ENCODE measurements around the gene DEFB131B.
A peak's percentile ranks its signal among the peaks of the same experiment; 100 is the strongest.
"Not testable (repeated sequence)": the region's sequence is repeated elsewhere in the genome, so short reads cannot be mapped to it uniquely, and the experiment has no call there.

DEFB131B gene, protein sequence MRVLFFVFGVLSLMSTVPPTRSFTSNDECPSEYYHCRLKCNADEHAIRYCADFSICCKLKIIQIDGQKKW

GRCh38 chr11:71878059-71878458 is at the start of gene DEFB131B:
DEFB131B (plus strand) TSS chr11:71878453; CDS start chr11:71878453, 0 bp downstream.
- not testable (repeated sequence) for DNase-seq (ENCODE audit: low read depth); H3K4me3 ChIP-seq (ENCODE audit: low read depth, low read length)

DNA sequence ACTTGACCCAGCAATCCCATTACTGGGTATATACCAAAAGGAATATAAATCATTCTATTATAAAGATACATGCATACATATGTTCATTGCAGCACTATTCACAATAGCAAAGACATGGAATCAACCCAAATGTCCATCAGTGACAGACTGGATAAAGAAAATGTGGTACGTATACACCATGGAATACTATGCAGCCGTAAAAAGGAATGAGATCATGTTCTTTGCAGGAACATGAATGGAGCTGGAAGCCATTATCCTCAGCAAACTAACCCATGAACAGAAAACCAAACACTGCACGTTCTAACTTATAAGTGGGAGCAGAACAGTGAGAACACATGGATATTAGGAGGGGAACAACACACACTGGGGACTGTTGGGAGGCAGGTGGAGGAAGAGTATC is 49.0 kb upstream of the DEFB131B start:
- H3K4me3 ChIP-seq (ENCODE audit: low read depth, low read length); DNase-seq (ENCODE audit: low read depth): not testable (repeated sequence)

- DNase-seq (ENCODE audit: low read depth); H3K4me3 ChIP-seq (ENCODE audit: low read depth, low read length): not testable (repeated sequence)
Observed at GRCh38 chr11:71829686-71830085, 48.6 kb upstream of the DEFB131B start.

- not testable (repeated sequence) for H3K4me3 ChIP-seq (ENCODE audit: low read depth, low read length); DNase-seq (ENCODE audit: low read depth)
Observed at GRCh38 chr11:71832811-71833210, 45.4 kb upstream of the DEFB131B start, which contains the start of gene DEFB108B. DEFB108B (plus strand) TSS chr11:71833200; CDS start chr11:71833200, 0 bp downstream.

DNA sequence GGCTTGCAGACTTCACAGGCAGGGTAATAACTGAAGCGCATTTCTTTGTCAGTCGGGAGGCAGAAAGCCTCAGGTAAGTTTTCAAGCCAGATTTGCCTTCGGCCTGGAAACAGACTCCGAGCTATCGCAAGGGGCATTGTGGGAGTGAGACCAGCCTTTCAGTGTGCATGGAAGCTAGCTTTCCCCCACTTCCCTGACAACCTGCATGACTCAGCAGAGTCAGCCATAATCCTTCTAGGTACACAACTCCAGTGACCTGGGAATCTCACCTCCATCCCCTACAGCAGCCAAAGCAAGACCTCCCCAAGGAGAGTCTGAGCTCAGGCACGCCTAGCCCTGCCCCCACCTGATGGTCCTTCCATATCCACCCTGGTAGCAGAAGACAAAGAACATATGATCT is 35.5 kb upstream of the DEFB131B start:
- DNase-seq (ENCODE audit: low read depth); H3K4me3 ChIP-seq (ENCODE audit: low read depth, low read length): not testable (repeated sequence)

- H3K4me3 ChIP-seq (ENCODE audit: low read depth, low read length); DNase-seq (ENCODE audit: low read depth): not testable (repeated sequence)
Observed at GRCh38 chr11:71843355-71843754, 34.9 kb upstream of the DEFB131B start.

GRCh38 chr11:71843858-71844257 is 34.4 kb upstream of the DEFB131B start:
- H3K4me3 ChIP-seq (ENCODE audit: low read depth, low read length) = no peak overlapping the region
- DNase-seq (ENCODE audit: low read depth) = no peak
- TF ChIP-seq CTCF (IDR thresholded peaks at IDR 0.05; ENCODE audit: control insufficient read depth, extremely low read depth, insufficient read depth) = no peak

GRCh38 chr11:71853895-71854294 is 24.4 kb upstream of the DEFB131B start:
- H3K4me3 ChIP-seq (ENCODE audit: low read depth, low read length) = not testable (repeated sequence)

DNA sequence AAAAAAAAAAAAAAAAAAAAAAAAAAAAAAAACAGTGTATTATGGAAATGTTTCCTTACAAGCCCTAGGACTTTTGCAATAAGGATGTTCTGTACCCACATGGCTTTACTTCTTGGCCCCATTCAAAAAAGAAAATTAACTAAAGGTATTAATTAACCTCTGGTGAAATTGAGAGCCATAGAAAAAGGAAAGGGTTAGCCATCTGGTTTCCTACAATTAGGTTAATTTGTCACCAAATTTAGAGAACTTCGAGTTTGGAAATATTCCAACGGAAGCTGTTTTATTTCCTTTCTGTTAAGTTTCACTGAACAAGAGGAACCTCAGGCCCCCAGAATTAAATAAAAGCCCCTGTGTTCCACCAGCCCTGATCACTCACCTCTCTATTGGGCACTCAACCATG is 22.4 kb upstream of the DEFB131B start:
- DNase-seq (ENCODE audit: low read depth) = not testable (repeated sequence)

More at GRCh38 chr11:71853895-71854294, 24.4 kb upstream of the DEFB131B start:
- not testable (repeated sequence) for DNase-seq (ENCODE audit: low read depth)

DNA sequence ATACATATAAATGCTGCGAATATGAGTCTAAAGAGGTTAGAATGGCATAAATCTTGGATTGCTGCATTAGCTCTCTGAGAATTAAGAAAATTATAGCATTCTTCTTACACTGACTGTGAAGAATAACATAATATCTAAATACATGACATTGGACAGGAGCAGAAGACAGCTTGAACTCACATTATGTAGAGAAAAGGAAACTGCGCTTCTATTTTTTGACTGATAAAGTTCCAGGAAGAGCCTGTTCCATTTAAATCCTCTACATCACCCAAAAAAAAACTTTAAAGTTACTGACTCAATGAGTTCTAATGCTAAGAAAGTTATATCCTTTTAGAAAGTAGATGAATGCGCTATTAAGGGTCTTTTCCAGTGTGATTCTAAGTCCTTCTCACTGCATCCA is 17.4 kb upstream of the DEFB131B start:
- DNase-seq (ENCODE audit: low read depth); H3K4me3 ChIP-seq (ENCODE audit: low read depth, low read length): not testable (repeated sequence)

More for the DNA sequence above, 22.4 kb upstream of the DEFB131B start:
- H3K4me3 ChIP-seq (ENCODE audit: low read depth, low read length) = not testable (repeated sequence)

DNA sequence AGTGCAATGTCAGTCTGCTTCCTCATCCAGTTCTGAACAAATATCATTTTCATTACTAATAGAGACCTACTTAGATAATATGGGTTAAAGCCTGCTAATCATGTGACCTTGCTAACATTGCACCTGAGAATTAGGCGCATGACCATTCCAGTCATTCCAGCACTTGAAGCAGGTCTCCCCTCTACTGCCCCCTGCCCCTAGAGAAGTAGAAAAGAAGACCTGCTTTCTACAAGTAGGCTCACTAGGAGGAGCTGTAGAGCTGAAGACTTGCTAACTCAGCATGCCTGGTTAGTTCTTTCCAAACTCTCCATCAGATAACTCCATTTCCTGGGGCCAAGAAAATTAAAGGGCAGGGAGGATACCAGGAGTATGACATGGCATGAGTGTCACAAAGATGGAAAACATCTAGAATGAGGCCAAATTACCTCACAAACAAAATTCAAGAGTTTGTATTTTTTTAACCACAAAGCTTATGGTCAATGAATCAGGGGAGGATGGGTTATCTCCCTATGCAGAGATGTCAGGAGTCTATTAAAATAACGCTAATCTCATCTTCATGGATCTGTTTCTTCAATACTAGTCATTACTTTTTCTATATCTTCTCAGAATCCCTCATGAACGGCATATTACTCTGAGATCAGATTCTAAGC is 14.2 kb upstream of the DEFB131B start:
- DNase-seq (ENCODE audit: low read depth) = peak; percentile 59
- not testable (repeated sequence) for H3K4me3 ChIP-seq (ENCODE audit: low read depth, low read length)
- peak; percentile 89 for TF ChIP-seq CTCF (IDR thresholded peaks at IDR 0.05; ENCODE audit: control insufficient read depth, extremely low read depth, insufficient read depth)

DNA sequence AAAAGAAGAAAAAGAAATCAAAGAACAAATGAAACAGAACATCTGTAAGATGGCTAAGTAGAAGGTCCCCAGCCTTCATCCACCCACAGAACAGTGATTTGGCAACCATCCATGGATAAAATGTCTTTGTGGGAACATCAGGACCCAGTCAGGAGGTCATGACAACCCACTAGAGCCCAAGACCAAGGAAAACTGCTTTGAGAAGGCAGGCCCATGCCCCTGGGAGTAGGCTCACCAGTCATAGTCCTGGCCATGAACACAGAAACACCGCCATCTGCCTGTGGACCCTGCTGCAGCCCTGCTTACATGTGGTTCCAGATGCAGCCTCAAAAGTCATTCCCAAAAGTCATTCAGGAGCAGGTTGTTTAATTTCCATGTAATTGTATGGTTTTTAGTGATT is 11.0 kb upstream of the DEFB131B start:
- not testable (repeated sequence) for H3K4me3 ChIP-seq (ENCODE audit: low read depth, low read length); DNase-seq (ENCODE audit: low read depth)

DNA sequence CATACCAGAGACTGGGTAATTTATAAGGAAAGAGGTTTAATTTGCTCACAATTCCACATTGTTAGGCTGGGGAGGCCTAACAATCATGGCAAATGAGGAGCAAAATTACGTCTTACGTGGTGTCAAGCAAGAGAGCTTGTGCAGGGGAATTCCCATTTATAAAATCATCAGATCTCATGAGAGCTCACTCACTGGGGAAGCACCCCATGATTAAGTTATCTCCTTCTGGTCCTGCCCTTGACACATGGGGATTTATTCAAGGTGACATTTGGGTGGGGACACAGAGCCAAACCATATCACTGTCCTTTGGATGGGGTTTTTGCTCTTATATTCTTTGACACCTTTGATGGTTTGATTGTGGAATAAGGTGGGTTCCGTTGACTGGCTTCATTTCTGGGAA is 8.3 kb upstream of the DEFB131B start:
- not testable (repeated sequence) for H3K4me3 ChIP-seq (ENCODE audit: low read depth, low read length); DNase-seq (ENCODE audit: low read depth)

- not testable (repeated sequence) for DNase-seq (ENCODE audit: low read depth); H3K4me3 ChIP-seq (ENCODE audit: low read depth, low read length)
Observed at GRCh38 chr11:71870661-71871060, 7.6 kb upstream of the DEFB131B start.

DNA sequence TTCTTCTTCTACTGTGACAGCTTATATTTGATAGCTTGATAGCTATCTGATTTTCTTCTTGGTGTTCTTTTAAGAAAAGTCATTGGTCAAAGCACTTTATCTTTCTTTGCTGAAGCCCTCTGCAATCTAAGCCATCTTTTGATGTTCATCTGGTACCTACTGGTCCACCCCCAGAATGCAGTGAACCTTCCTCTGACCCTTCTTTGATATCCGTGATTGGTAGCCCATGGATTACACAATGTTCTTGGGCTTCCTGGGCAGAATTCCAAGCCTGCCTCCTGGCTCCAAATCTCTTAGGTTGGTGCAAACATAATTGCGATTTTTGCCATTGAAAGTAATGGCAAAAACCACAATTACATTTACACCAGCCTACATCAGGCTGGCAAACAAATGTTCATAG is 2.0 kb upstream of the DEFB131B start:
- not testable (repeated sequence) for DNase-seq (ENCODE audit: low read depth); H3K4me3 ChIP-seq (ENCODE audit: low read depth, low read length)

GRCh38 chr11:71885806-71886205 is 7.6 kb downstream of the DEFB131B start:
- not testable (repeated sequence) for DNase-seq (ENCODE audit: low read depth); H3K4me3 ChIP-seq (ENCODE audit: low read depth, low read length)

GRCh38 chr11:71888335-71889010 is 10.2 kb downstream of the DEFB131B start:
- not testable (repeated sequence) for H3K4me3 ChIP-seq (ENCODE audit: low read depth, low read length); DNase-seq (ENCODE audit: low read depth)

Measured in LNCaP clone FGC (cell line).